Measurements from ENCODE around the gene STUB1. TPM values are rescaled to one million over a fixed set of nuclear protein-coding genes. Genes with fewer than 3 reads are reported as not detected.

Gene STUB1
- total and polyA plus RNA-seq, 10 of the 15 experiments (the other 5 are each of a cell fraction or from before 2014, with no cell fraction given) = 4.2 to 136 (median 67.1) TPM

DNA sequence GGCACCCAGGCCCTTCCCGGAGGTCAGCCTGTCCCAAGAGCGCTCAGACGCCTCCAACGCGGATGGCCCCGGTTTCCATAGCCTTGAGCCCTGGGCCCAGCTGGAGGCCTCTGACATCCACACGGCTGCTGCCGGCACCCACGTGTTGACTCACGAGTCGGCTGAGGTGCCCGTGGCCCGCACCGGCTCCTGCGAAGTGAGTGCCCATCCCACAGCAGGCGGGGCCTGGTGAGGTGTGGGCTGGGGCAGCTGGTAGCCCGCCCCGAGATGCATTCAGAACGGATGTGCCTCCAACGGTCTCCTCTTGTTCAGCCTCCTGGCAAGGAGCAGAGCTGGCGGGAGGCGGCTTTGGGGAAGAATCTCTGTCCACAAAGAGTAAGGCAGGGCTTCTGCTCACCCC, 28.4 kb upstream of the STUB1 start:
- FAIRE-seq (no peak), DNase-seq (ENCODE audit: low read depth, low spot score) (no peak), ATAC-seq (no peak)
- in situ Hi-C loops (cut with MboI) (no loop called here), intact Hi-C loops (cut with micrococcal nuclease; ENCODE audit: unreplicated experiment) (no loop called here)
- peaks cover 18% of the 10 kb centered on the region for H3K79me2 ChIP-seq (ENCODE audit: control insufficient read depth, insufficient read depth, low read length)
- WGBS (ENCODE audit: insufficient coverage, insufficient replicate concordance, low lambda C conversion rate, missing lambda C conversion rate) = 92% methylated on average over 13 of the region's 22 CpGs
- CTCF ChIA-PET = interaction anchor here (1.3 kb wide), 1 partner anchor 10 kb away, joined by 3 read pairs; no protein-coding TSS in a partner anchor
- no TSS peak for BruUV-seq (replicated peaks)
- no peaks in the 10 kb centered on the region for H3K9me3 ChIP-seq (replicated peaks; ENCODE audit: control insufficient read depth, insufficient read depth, low read length)
- H3K4me1 ChIP-seq (ENCODE audit: control insufficient read depth, insufficient read depth, low read length) = peaks cover 9% of the 10 kb centered on the region
- SMC1A ChIA-PET (ENCODE audit: uncharacterized antibody, unreplicated experiment) = no interaction called here
- no peak overlapping the region for H3K4me2 ChIP-seq (ENCODE audit: control insufficient read depth, insufficient read depth)
- RAD21 ChIA-PET (ENCODE audit: unreplicated experiment) = no interaction called here
- POLR2A ChIA-PET = no interaction called here
- H3K4me3 ChIP-seq = no peak overlapping the region
- H2AFZ ChIP-seq (ENCODE audit: control insufficient read depth, low read depth, low read length) = no peak overlapping the region
- H3K36me3 ChIP-seq (ENCODE audit: control insufficient read depth in 2 of 2, insufficient read depth in 2 of 2, low read length in 1 of 2) = peaks cover 0 to 3% of the 10 kb centered on the region in 2 experiments; a peak in 2 of 4 replicates
- no peak overlapping the region for H3K27ac ChIP-seq (ENCODE audit: control insufficient read depth, insufficient read depth)
- H4K20me1 ChIP-seq (ENCODE audit: control insufficient read depth, insufficient read depth) = no peaks in the 10 kb centered on the region
- no peak overlapping the region for H3K9ac ChIP-seq (ENCODE audit: control insufficient read depth, insufficient read depth, low read length)
- H3K27me3 ChIP-seq (replicated peaks in 1 of 2; ENCODE audit: control insufficient read depth in 2 of 2, insufficient read depth in 2 of 2, low read length in 1 of 2) = no peaks in the 10 kb centered on the region
- TF ChIP-seq, protein P1, sequence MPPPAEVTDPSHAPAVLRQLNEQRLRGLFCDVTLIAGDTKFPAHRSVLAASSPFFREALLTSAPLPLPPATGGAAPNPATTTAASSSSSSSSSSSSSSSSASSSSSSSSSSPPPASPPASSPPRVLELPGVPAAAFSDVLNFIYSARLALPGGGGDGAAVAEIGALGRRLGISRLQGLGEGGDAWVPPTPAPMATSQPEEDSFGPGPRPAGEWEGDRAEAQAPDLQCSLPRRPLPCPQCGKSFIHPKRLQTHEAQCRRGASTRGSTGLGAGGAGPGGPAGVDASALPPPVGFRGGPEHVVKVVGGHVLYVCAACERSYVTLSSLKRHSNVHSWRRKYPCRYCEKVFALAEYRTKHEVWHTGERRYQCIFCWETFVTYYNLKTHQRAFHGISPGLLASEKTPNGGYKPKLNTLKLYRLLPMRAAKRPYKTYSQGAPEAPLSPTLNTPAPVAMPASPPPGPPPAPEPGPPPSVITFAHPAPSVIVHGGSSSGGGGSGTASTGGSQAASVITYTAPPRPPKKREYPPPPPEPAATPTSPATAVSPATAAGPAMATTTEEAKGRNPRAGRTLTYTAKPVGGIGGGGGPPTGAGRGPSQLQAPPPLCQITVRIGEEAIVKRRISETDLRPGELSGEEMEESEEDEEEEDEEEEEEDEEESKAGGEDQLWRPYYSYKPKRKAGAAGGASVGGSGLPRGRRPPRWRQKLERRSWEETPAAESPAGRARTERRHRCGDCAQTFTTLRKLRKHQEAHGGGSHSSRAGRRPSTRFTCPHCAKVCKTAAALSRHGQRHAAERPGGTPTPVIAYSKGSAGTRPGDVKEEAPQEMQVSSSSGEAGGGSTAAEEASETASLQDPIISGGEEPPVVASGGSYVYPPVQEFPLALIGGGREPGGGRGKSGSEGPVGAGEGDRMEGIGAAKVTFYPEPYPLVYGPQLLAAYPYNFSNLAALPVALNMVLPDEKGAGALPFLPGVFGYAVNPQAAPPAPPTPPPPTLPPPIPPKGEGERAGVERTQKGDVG (CRISPR knock-in tag; IDR thresholded peaks at IDR 0.05) = no peak
- TF ChIP-seq, protein P2, sequence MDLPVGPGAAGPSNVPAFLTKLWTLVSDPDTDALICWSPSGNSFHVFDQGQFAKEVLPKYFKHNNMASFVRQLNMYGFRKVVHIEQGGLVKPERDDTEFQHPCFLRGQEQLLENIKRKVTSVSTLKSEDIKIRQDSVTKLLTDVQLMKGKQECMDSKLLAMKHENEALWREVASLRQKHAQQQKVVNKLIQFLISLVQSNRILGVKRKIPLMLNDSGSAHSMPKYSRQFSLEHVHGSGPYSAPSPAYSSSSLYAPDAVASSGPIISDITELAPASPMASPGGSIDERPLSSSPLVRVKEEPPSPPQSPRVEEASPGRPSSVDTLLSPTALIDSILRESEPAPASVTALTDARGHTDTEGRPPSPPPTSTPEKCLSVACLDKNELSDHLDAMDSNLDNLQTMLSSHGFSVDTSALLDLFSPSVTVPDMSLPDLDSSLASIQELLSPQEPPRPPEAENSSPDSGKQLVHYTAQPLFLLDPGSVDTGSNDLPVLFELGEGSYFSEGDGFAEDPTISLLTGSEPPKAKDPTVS (IDR thresholded peaks at IDR 0.05; ENCODE audit: low read depth, low read length) = no peak
- TF ChIP-seq, protein P3, sequence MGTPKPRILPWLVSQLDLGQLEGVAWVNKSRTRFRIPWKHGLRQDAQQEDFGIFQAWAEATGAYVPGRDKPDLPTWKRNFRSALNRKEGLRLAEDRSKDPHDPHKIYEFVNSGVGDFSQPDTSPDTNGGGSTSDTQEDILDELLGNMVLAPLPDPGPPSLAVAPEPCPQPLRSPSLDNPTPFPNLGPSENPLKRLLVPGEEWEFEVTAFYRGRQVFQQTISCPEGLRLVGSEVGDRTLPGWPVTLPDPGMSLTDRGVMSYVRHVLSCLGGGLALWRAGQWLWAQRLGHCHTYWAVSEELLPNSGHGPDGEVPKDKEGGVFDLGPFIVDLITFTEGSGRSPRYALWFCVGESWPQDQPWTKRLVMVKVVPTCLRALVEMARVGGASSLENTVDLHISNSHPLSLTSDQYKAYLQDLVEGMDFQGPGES (IDR thresholded peaks at IDR 0.05) = no peak
- no peak for TF ChIP-seq KAT2A (conservative IDR thresholded peaks at IDR 0.05; ENCODE audit: control insufficient read depth, low read depth, low read length)
